ENCODE measurements around the gene SCART1. TPM values are rescaled to one million over a fixed set of nuclear protein-coding genes. Genes with fewer than 3 reads are reported as not detected.

Gene SCART1
- polyA plus RNA-seq, 1 donor = 2.3 TPM

DNA sequence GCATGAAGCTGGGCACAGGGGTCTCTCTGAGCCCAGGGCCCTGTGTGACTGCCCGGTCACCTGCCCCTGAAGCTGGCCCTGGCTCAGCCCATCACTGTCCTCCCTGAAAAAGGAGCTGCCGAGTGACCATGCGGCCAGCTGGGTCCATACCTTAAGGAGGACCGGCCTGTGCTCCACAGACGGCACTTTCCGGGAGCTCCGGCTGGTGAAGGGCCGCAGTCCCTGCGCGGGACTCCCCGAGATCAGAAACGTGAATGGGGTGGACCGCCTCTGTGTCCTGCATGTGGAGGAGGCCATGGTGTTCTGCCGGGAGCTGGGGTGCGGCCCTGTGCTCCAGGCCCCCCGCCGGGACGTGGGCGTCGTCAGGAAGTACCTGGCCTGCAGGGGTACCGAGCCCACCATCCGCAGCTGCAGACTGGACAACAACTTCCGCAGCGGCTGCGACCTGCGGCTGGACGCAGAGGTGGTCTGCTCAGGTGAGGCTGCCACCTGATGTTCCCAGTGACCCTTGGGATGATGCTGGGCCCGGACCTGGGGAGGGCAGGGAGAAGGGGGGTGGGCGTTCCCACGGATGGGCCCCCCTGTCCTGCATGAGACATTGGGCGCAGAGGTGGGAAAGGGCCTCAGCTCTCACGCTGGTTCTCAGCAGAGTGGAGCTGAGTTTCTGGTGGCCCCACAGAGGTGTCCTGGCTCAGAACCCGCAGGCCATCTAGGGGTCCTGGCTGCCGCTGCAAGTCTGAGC, 3.5 kb downstream of the SCART1 start:
- no peaks in the 10 kb centered on the region for H3K4me1 ChIP-seq (ENCODE audit: control insufficient read depth, insufficient read depth, low read length)
- no peaks in the 10 kb centered on the region for H3K36me3 ChIP-seq (ENCODE audit: control insufficient read depth, insufficient read depth, low read length)
- WGBS (ENCODE audit: insufficient coverage, low lambda C conversion rate) = no CpG with 5 or more reads among the region's 34 CpGs
- no peaks in the 10 kb centered on the region for H3K27me3 ChIP-seq (ENCODE audit: control insufficient read depth, insufficient read depth, low read length)
- H3K9me3 ChIP-seq (ENCODE audit: control insufficient read depth, low read depth, low read length) = peaks cover 27% of the 10 kb centered on the region
- no peak for DNase-seq
- no peak overlapping the region for H3K4me3 ChIP-seq (ENCODE audit: low read length)
- H3K27ac ChIP-seq (ENCODE audit: low read length) = no peak overlapping the region

DNA sequence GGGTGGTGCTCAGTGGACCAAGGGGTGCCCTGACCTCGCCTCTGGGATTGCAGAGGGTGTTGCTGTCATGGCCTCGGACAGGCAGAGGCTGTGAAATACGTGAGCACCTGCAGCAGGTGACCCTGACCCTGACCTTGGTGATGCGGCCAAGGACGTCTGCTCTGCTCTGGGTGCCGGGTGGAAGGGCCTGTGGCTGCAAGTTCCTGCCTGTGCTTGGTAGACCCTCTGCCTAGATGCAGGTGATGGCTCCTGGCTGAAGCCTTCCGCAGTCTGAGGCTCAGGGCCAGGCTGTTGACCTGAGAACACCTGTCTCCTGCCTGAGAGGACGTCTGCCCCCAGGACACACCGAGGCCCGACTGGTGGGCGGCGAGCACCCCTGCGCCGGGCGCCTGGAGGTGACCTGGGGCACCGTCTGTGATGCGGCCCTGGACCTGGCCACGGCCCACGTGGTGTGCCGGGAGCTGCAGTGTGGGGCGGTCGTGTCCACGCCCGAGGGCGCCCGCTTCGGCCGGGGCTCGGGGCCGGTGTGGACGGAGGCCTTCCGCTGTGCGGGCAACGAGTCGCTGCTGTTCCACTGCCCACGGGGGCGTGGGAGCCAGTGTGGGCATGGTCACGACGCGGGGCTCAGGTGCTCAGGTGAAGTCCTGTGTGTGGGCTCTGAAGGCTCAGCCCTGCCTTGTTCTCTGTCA, 4.4 kb downstream of the SCART1 start:
- no peak for DNase-seq
- no peak overlapping the region for H3K4me3 ChIP-seq (ENCODE audit: low read length)
- no peak overlapping the region for H3K27ac ChIP-seq (ENCODE audit: low read length)
- no peaks in the 10 kb centered on the region for H3K36me3 ChIP-seq (ENCODE audit: control insufficient read depth, insufficient read depth, low read length)
- H3K4me1 ChIP-seq (ENCODE audit: control insufficient read depth, insufficient read depth, low read length) = no peaks in the 10 kb centered on the region
- peaks cover 27% of the 10 kb centered on the region for H3K9me3 ChIP-seq (ENCODE audit: control insufficient read depth, low read depth, low read length)
- H3K27me3 ChIP-seq (ENCODE audit: control insufficient read depth, insufficient read depth, low read length) = no peaks in the 10 kb centered on the region
- no CpG with 5 or more reads among the region's 40 CpGs for WGBS (ENCODE audit: insufficient coverage, low lambda C conversion rate)

DNA sequence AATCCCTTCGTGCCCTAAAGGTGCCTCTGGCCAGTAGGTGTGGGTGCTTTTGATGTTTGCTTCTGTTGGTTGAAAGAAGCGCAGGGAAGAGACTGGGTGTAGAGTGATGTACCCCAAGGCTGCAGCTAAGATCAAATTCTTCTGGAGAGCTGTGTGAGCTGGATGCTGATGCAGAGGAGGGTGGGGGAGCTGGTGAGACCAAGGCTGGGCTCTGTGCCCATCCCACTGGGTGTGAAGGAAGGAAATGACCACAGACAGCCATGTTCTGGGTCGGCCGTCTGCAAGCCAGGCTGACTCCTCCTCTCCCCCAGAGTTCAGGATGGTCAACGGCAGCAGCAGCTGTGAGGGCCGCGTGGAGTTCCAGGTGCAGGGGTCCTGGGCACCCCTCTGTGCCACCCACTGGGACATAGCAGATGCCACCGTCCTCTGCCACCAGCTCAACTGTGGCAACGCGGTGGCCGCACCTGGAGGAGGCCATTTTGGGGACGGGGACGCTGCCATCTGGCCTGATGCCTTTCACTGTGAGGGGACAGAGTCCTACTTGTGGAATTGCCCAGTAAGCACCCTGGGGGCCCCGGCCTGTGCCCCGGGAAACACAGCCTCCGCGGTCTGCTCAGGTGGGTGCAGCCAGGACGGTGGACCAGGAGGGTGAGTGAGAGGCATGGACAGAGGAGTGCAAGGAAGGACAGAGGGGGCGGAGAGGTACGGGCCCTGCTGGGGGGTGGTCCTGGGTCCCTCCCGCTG, 5.1 kb downstream of the SCART1 start:
- Histone ChIP-seq H3K36me3 (ENCODE audit: control insufficient read depth, insufficient read depth, low read length) (no peaks in the 10 kb centered on the region), H3K27ac (ENCODE audit: low read length) (no peak overlapping the region), H3K4me3 (ENCODE audit: low read length) (no peak overlapping the region), H3K9me3 (ENCODE audit: control insufficient read depth, low read depth, low read length) (peaks cover 27% of the 10 kb centered on the region), H3K4me1 (ENCODE audit: control insufficient read depth, insufficient read depth, low read length) (no peaks in the 10 kb centered on the region), H3K27me3 (ENCODE audit: control insufficient read depth, insufficient read depth, low read length) (no peaks in the 10 kb centered on the region)
- WGBS (ENCODE audit: insufficient coverage, low lambda C conversion rate) = no CpG with 5 or more reads among the region's 21 CpGs
- no peak for DNase-seq

DNA sequence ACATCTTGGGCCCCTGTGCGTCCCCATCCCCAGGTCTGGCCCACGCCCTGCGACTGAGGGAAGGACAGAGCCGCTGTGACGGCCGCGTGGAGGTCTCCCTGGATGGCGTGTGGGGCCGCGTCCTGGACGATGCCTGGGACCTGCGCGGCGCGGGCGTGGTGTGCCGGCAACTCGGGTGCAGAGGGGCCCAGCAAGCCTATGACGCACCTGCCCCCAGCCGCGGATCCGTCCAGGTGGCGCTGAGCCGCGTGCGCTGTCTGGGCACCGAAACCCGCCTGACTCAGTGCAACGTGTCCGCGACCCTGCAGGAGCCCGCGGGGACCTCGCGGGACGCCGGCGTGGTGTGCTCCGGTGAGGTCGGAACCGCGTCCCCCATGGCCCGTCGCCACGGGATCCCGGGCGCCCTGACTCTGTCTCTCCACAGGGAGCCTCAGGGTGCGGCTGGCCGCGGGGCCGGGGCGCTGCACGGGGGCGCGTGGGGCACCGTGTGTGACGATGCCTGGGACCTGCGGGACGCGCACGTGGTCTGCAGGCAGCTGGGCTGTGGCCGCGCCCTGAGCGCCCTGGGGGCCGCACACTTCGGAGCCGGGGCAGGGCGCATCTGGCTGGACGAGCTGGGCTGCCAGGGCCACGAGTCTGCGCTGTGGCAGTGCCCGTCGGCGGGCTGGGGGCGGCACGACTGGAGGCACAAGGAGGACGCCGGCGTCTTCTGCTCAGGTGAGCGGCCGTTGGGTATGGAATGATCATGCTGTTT, 5.9 kb downstream of the SCART1 start:
- Histone ChIP-seq H3K27me3 (ENCODE audit: control insufficient read depth, insufficient read depth, low read length) (peaks cover 4% of the 10 kb centered on the region), H3K4me3 (ENCODE audit: low read length) (no peak overlapping the region), H3K36me3 (ENCODE audit: control insufficient read depth, insufficient read depth, low read length) (no peaks in the 10 kb centered on the region), H3K27ac (ENCODE audit: low read length) (no peak overlapping the region), H3K4me1 (ENCODE audit: control insufficient read depth, insufficient read depth, low read length) (no peaks in the 10 kb centered on the region), H3K9me3 (ENCODE audit: control insufficient read depth, low read depth, low read length) (peaks cover 27% of the 10 kb centered on the region)
- WGBS (ENCODE audit: insufficient coverage, low lambda C conversion rate) = no CpG with 5 or more reads among the region's 81 CpGs
- no peak for DNase-seq

DNA sequence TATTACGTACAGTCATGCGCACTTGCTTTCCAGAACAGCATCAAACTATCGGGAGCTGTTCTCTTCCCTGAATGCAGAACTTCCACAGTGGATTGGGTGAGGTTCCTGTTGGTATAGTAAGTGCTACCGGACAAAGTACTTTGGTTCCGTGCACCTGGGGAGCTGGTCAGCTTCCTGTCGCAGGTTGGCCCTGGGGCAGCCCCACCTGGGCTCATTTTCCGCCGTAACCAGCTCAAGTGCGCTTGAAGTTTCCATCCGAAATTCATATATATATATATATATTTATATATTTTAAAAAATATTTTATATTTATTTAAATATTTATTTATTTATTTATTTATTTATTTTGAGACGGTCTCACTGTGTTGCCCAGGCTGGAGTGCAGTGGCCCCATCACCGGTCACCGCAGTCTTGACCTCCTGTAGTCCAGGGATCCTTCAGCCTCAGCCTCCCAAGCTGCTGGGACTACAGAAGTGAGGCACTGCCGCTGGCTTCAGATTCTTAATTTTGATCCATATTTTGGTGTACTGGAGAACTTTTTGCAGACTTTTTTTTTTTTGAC, 6.5 kb downstream of the SCART1 start:
- Histone ChIP-seq H3K36me3 (ENCODE audit: control insufficient read depth, insufficient read depth, low read length) (no peaks in the 10 kb centered on the region), H3K4me1 (ENCODE audit: control insufficient read depth, insufficient read depth, low read length) (no peaks in the 10 kb centered on the region), H3K27ac (ENCODE audit: low read length) (no peak overlapping the region), H3K27me3 (ENCODE audit: control insufficient read depth, insufficient read depth, low read length) (peaks cover 9% of the 10 kb centered on the region), H3K9me3 (ENCODE audit: control insufficient read depth, low read depth, low read length) (peaks cover 27% of the 10 kb centered on the region), H3K4me3 (ENCODE audit: low read length) (no peak overlapping the region)
- DNase-seq = no peak
- whole genome bisulfite sequencing (ENCODE audit: insufficient coverage, low lambda C conversion rate) = no CpG with 5 or more reads among the region's 14 CpGs

DNA sequence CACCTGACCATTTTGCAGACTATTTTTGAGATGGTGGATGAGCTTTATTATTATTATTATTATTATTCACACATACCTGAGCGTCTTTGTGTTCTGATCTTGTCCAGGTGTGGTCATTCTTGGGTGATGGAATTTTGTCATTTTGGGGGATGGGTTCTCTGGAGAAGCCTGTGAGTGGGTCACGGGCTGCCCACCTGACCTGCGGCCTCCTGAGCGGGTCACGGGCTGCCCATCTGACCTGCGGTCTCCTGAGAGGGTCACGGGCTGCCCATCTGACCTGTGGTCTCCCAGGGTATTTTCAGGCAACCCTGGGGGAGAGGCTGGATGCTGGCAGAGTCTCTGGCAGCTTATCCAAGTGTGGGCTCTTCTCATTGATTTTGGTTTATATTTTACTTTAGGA, 7.3 kb downstream of the SCART1 start:
- Histone ChIP-seq H3K27ac (ENCODE audit: low read length) (no peak overlapping the region), H3K4me3 (ENCODE audit: low read length) (no peak overlapping the region), H3K27me3 (ENCODE audit: control insufficient read depth, insufficient read depth, low read length) (peaks cover 9% of the 10 kb centered on the region), H3K9me3 (ENCODE audit: control insufficient read depth, low read depth, low read length) (peaks cover 24% of the 10 kb centered on the region), H3K4me1 (ENCODE audit: control insufficient read depth, insufficient read depth, low read length) (no peaks in the 10 kb centered on the region), H3K36me3 (ENCODE audit: control insufficient read depth, insufficient read depth, low read length) (no peaks in the 10 kb centered on the region)
- DNase-seq = no peak
- WGBS (ENCODE audit: insufficient coverage, low lambda C conversion rate) = no CpG with 5 or more reads among the region's 7 CpGs

DNA sequence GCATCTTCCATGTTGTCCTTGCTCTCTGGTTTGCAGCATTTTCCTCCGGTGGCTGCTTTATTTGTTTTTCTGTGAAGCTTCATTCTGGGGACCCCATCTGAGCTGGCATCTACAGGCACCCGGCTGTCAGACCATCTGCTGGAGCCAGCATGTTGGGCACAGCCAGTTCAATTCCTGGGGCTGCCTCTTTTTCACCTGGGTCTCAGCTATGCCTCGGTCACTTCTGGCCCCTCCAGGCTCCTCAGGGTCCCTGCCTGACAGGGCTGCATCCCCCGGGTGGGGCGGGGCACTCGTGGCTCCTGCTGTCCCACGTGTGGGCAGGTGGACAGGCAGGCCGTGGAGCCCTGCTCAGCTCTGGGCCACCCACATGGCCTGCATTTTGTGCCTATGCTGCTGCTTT, 8.1 kb downstream of the SCART1 start:
- Histone ChIP-seq H3K9me3 (ENCODE audit: control insufficient read depth, low read depth, low read length) (peaks cover 17% of the 10 kb centered on the region), H3K4me1 (ENCODE audit: control insufficient read depth, insufficient read depth, low read length) (no peaks in the 10 kb centered on the region), H3K36me3 (ENCODE audit: control insufficient read depth, insufficient read depth, low read length) (no peaks in the 10 kb centered on the region), H3K27ac (ENCODE audit: low read length) (no peak overlapping the region), H3K4me3 (ENCODE audit: low read length) (no peak overlapping the region), H3K27me3 (ENCODE audit: control insufficient read depth, insufficient read depth, low read length) (peaks cover 9% of the 10 kb centered on the region)
- DNase-seq = no peak
- no CpG with 5 or more reads among the region's 8 CpGs for WGBS (ENCODE audit: insufficient coverage, low lambda C conversion rate)

DNA sequence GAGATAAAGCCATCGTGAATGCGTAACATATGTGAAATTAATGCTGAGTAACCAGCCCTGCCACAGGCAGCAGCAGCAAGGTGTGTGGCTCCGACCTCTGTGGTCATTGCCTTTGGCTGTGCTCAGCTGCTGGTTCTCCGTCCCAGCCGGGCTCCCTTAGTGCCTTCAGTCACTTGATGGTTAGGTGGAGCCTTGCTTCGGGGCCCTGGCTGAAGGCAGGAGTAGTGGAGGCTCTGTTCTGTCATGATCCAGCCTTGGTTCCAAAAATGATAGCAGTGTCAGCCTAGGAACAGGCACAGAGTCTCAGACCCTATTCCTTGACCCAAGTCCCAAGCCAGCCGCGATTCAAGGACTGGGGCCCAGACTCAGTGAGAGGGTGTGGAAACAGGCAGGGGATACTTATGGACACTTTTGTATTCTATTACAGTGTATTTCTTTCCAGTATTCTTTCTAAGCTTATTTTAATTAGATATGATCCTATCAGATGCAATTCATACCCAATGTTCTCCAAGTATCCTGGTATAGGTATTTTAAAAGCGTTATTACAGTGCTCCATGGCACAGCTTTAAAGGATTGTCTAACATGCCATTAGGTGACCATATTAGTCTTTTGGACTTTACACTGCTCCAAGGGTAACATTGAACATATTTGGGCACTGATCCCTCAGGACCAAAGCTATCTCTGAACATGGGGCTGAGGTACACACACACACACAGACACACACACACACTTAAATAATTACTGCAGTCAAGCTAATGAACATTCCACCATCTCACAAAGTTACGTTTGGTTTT, 9.0 kb downstream of the SCART1 start:
- no CpG with 5 or more reads among the region's 10 CpGs for WGBS (ENCODE audit: insufficient coverage, low lambda C conversion rate)
- H3K4me1 ChIP-seq (ENCODE audit: control insufficient read depth, insufficient read depth, low read length) = no peaks in the 10 kb centered on the region
- peaks cover 9% of the 10 kb centered on the region for H3K27me3 ChIP-seq (ENCODE audit: control insufficient read depth, insufficient read depth, low read length)
- no peak overlapping the region for H3K4me3 ChIP-seq (ENCODE audit: low read length)
- H3K27ac ChIP-seq (ENCODE audit: low read length) = no peak overlapping the region
- no peak for DNase-seq
- no peaks in the 10 kb centered on the region for H3K36me3 ChIP-seq (ENCODE audit: control insufficient read depth, insufficient read depth, low read length)
- H3K9me3 ChIP-seq (ENCODE audit: control insufficient read depth, low read depth, low read length) = peaks cover 10% of the 10 kb centered on the region

DNA sequence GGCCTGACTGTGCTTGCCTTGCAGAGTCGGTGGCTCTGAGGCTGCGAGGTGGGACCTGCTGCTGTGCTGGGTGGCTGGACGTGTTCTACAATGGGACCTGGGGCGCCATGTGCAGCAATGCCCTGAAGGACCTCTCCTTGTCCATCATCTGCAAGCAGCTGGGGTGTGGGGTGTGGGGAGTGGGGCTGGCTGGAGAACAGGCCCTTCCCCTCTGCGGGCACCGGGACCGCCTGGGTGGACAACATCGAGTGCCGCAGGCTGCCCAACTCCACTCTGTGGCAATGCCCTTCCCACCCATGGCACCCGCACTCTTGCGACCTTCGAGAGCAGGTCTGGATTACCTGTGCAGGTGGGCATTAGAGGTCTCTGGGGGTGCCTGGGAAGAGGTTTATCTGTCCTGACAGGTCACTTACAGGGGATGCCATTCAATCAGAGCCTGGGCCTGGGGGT, 10.9 kb downstream of the SCART1 start:
- H3K27me3 ChIP-seq (ENCODE audit: control insufficient read depth, insufficient read depth, low read length) = peaks cover 9% of the 10 kb centered on the region
- no peak for DNase-seq
- H3K4me1 ChIP-seq (ENCODE audit: control insufficient read depth, insufficient read depth, low read length) = no peaks in the 10 kb centered on the region
- H3K36me3 ChIP-seq (ENCODE audit: control insufficient read depth, insufficient read depth, low read length) = no peaks in the 10 kb centered on the region
- no peak overlapping the region for H3K4me3 ChIP-seq (ENCODE audit: low read length)
- H3K27ac ChIP-seq (ENCODE audit: low read length) = no peak overlapping the region
- peaks cover 2% of the 10 kb centered on the region for H3K9me3 ChIP-seq (ENCODE audit: control insufficient read depth, low read depth, low read length)
- no CpG with 5 or more reads among the region's 12 CpGs for WGBS (ENCODE audit: insufficient coverage, low lambda C conversion rate)
